IMR-90 (cell line): ENCODE results near the gene KRT79. TPM values are rescaled to one million over a fixed set of nuclear protein-coding genes. Genes with fewer than 3 reads are reported as not detected.

Source experiments
- ATAC-seq: fragments of 200-7000 bp; cut with Tn5 transposase; 2 replicates; pipeline ENCODE4 v1.9.1; 2020; ENCODE audit warnings: low read depth, mild to moderate bottlenecking, moderate library complexity
- BruUV-seq: library from RNA; stranded (reverse); fragments of 400-500 nt; replicated peaks from 2 replicates; lab custom pipeline; 2021; lab: Mats Ljungman, UMichigan
- CTCF ChIA-PET: fragments of 300-600 bp; formaldehyde crosslinking; extraction: SDS; loops from one replicate; lab custom pipeline; 2021; ENCODE audit warnings: antibody characterized with exemption; lab: Yijun Ruan, JAX
- POLR2A ChIA-PET: fragments of 300-600 bp; sonication (Branson Sonifier 250); formaldehyde crosslinking; loops from one replicate; lab custom pipeline; 2022; ENCODE audit warnings: antibody characterized with exemption; ENCODE audit not compliant: unreplicated experiment; lab: Charles Lee
- DNase-seq: peaks from one replicate; pipeline ENCODE4 v3.0.0; 2013
- H2AFZ ChIP-seq: replicated peaks from 2 replicates; pipeline ENCODE3; 2013; ENCODE audit warnings: low read length, mild to moderate bottlenecking; ENCODE audit not compliant: poor library complexity
- H2AK5ac ChIP-seq: 2 replicates; pipeline ENCODE4 v1.6.1; 2013; ENCODE audit warnings: low read depth, low read length, inconsistent platforms
- H2AK9ac ChIP-seq: replicated peaks from 2 replicates; pipeline ENCODE3; 2013; ENCODE audit warnings: mild to moderate bottlenecking, low read depth, low read length, moderate library complexity; ENCODE audit not compliant: poor library complexity
- H2BK120ac ChIP-seq: 2 replicates; pipeline ENCODE4 v1.6.1; 2013; ENCODE audit warnings: low read depth, low read length, inconsistent platforms
- H2BK15ac ChIP-seq: 3 replicates; pipeline ENCODE4 v1.6.1; 2013; ENCODE audit warnings: low read depth, low read length, inconsistent platforms
- H2BK20ac ChIP-seq: 2 replicates; pipeline ENCODE4 v1.6.1; 2013; ENCODE audit warnings: low read depth, mild to moderate bottlenecking, inconsistent platforms, low read length, moderate library complexity
- H2BK5ac ChIP-seq: 2 replicates; pipeline ENCODE4 v1.6.1; 2013; ENCODE audit warnings: mild to moderate bottlenecking, low read depth, low read length, inconsistent platforms; ENCODE audit not compliant: poor library complexity, severe bottlenecking
- H3K14ac ChIP-seq: replicated peaks from 2 replicates; pipeline ENCODE4 v1.6.1; 2013; ENCODE audit warnings: low read depth, low read length, inconsistent platforms
- H3K18ac ChIP-seq: 2 replicates; pipeline ENCODE4 v1.6.1; 2013; ENCODE audit warnings: low read depth, low read length, control low read depth
- H3K23ac ChIP-seq: 2 replicates; pipeline ENCODE4 v1.6.1; 2013; ENCODE audit warnings: low read depth, low read length, inconsistent platforms
- H3K27ac ChIP-seq: 2 replicates; pipeline ENCODE4 v1.5.1; 2013; ENCODE audit warnings: mild to moderate bottlenecking, control low read depth, low read length; ENCODE audit not compliant: insufficient read depth
- H3K27me3 ChIP-seq: 2 replicates; pipeline ENCODE4 v1.6.1; 2013; ENCODE audit warnings: low read length; ENCODE audit not compliant: control insufficient read depth, insufficient read depth
- H3K36me3 ChIP-seq: 2 replicates; pipeline ENCODE4 v1.6.1; 2013; ENCODE audit warnings: low read length, mixed read lengths; ENCODE audit not compliant: control insufficient read depth, insufficient read depth
- H3K4ac ChIP-seq: 2 replicates; pipeline ENCODE4 v1.6.1; 2013; ENCODE audit warnings: low read depth, low read length, inconsistent platforms
- H3K4me1 ChIP-seq: 2 replicates; pipeline ENCODE4 v1.6.1; 2013; ENCODE audit warnings: low read length, mixed read lengths; ENCODE audit not compliant: control insufficient read depth, insufficient read depth
- H3K4me2 ChIP-seq: 2 replicates; pipeline ENCODE4 v1.6.1; 2013; ENCODE audit warnings: low read depth, mild to moderate bottlenecking, control low read depth, low read length, moderate library complexity
- H3K4me3 ChIP-seq: 2 replicates; pipeline ENCODE4 v1.5.1; 2013; ENCODE audit warnings: low read depth, mild to moderate bottlenecking, control low read depth, low read length, moderate library complexity; ENCODE audit not compliant: insufficient read depth
- H3K56ac ChIP-seq: 2 replicates; pipeline ENCODE4 v1.6.1; 2013; ENCODE audit warnings: low read length, inconsistent platforms; ENCODE audit not compliant: insufficient read depth; ENCODE audit errors: extremely low read depth
- H3K79me1 ChIP-seq, 2 experiments: 2 replicates each; pipeline ENCODE4 v1.6.1; 2013; ENCODE audit warnings: low read length in 2 of 2, inconsistent platforms in 1 of 2, low read depth in 1 of 2
- H3K9ac ChIP-seq: 2 replicates; pipeline ENCODE4 v1.6.1; 2013; ENCODE audit warnings: low read depth, low read length, control low read depth
- H3K9me1 ChIP-seq: 2 replicates; pipeline ENCODE4 v1.6.1; 2013; ENCODE audit warnings: low read length, inconsistent platforms; ENCODE audit not compliant: insufficient read depth
- H3K9me3 ChIP-seq: 2 replicates; pipeline ENCODE4 v1.6.1; 2013; ENCODE audit warnings: low read length; ENCODE audit not compliant: control insufficient read depth, insufficient read depth
- H4K20me1 ChIP-seq: 2 replicates; pipeline ENCODE4 v1.6.1; 2013; ENCODE audit warnings: low read length, inconsistent platforms; ENCODE audit not compliant: insufficient read depth
- H4K5ac ChIP-seq: 2 replicates; pipeline ENCODE4 v1.6.1; 2013; ENCODE audit warnings: mild to moderate bottlenecking, low read depth, low read length, control low read depth
- H4K8ac ChIP-seq, 2 experiments: 2 replicates each; pipeline ENCODE4 v1.6.1; 2013; ENCODE audit warnings: low read depth in 2 of 2, low read length in 2 of 2, control low read depth in 1 of 2, inconsistent platforms in 1 of 2
- H4K91ac ChIP-seq: 2 replicates; pipeline ENCODE4 v1.6.1; 2013; ENCODE audit warnings: low read depth, low read length, inconsistent platforms; ENCODE audit not compliant: insufficient read depth
- BHLHE40 ChIP-seq: fragments of 150-350 bp; IDR thresholded peaks from 2 replicates; pipeline ENCODE4 v1.6.1; 2016; ENCODE audit warnings: mild to moderate bottlenecking, low read depth, low read length
- CEBPB ChIP-seq: IDR thresholded peaks from 2 replicates; pipeline ENCODE4 v1.6.1; 2012; ENCODE audit warnings: low read depth, low read length, improper control_type of control experiment
- CHD1 ChIP-seq: IDR thresholded peaks from 2 replicates; pipeline ENCODE4 v1.6.1; 2012; ENCODE audit warnings: low read depth, low read length, improper control_type of control experiment
- CTCF ChIP-seq: conservative IDR thresholded peaks from 2 replicates; pipeline ENCODE4 v1.5.1; 2012; ENCODE audit warnings: mild to moderate bottlenecking, low read depth, low read length, improper control_type of control experiment
- ELK1 ChIP-seq: fragments of 150-350 bp; IDR thresholded peaks from 2 replicates; pipeline ENCODE4 v1.6.1; 2016; ENCODE audit warnings: low read depth, mild to moderate bottlenecking, low read length, moderate library complexity, borderline replicate concordance
- FOS ChIP-seq: fragments of 150-350 bp; IDR thresholded peaks from 2 replicates; pipeline ENCODE4 v1.6.1; 2016; ENCODE audit warnings: low read depth, low read length
- MAFK ChIP-seq: IDR thresholded peaks from 2 replicates; pipeline ENCODE4 v1.6.1; 2012; ENCODE audit warnings: low read depth, low read length, improper control_type of control experiment
- MAZ ChIP-seq: IDR thresholded peaks from 2 replicates; pipeline ENCODE4 v1.6.1; 2012; ENCODE audit warnings: low read depth, mild to moderate bottlenecking, low read length, improper control_type of control experiment, moderate library complexity, borderline replicate concordance
- MXI1 ChIP-seq: IDR thresholded peaks from 2 replicates; pipeline ENCODE4 v1.6.1; 2012; ENCODE audit warnings: low read depth, mild to moderate bottlenecking, low read length, moderate library complexity, borderline replicate concordance
- NFE2L2 ChIP-seq: fragments of 150-350 bp; IDR thresholded peaks from 2 replicates; pipeline ENCODE4 v1.6.1; 2016; ENCODE audit warnings: low read depth, mild to moderate bottlenecking, low read length
- POLR2A ChIP-seq: IDR thresholded peaks from 2 replicates; pipeline ENCODE4 v1.6.1; 2012; ENCODE audit warnings: mild to moderate bottlenecking, low read depth, low read length
- RAD21 ChIP-seq: IDR thresholded peaks from 2 replicates; pipeline ENCODE4 v1.6.1; 2012; ENCODE audit warnings: low read length, improper control_type of control experiment
- RCOR1 ChIP-seq: IDR thresholded peaks from 2 replicates; pipeline ENCODE4 v1.6.1; 2012; ENCODE audit warnings: mild to moderate bottlenecking, low read length, improper control_type of control experiment; ENCODE audit not compliant: insufficient replicate concordance
- RFX5 ChIP-seq: IDR thresholded peaks from 2 replicates; pipeline ENCODE4 v1.8.0; 2012; ENCODE audit warnings: low read depth, mild to moderate bottlenecking, low read length, moderate library complexity
- SMC3 ChIP-seq: fragments of 150-350 bp; IDR thresholded peaks from 2 replicates; pipeline ENCODE4 v1.6.1; 2016; ENCODE audit warnings: low read depth, mild to moderate bottlenecking, antibody characterized with exemption, low read length, moderate library complexity
- USF2 ChIP-seq: fragments of 150-350 bp; IDR thresholded peaks from 2 replicates; pipeline ENCODE4 v1.6.1; 2017; ENCODE audit warnings: mild to moderate bottlenecking, antibody characterized with exemption, low read length, low read depth
- WGBS, 2 experiments: methylation state at CpG; one replicate each; pipeline versions ENCODE4 v1.1.5 to v1.1.7; 2013; ENCODE audit warnings: missing lambda C conversion rate in 2 of 2; ENCODE audit not compliant: insufficient read length in 1 of 2; ENCODE audit errors: extremely low coverage in 2 of 2; 5-methylcytosine and 5-hydroxymethylcytosine counted together
- dilution Hi-C: fragments of 300-500 bp; cut with HindIII; formaldehyde crosslinking; loops from one replicate; pipeline ENCODE4 v1.14.3; 2018; ENCODE audit warnings: low sequenced_read_pairs; ENCODE audit not compliant: unreplicated experiment
- in situ Hi-C: fragments of 300-500 bp; cut with MboI; formaldehyde crosslinking; loops from 3 replicates; pipeline ENCODE4 v1.14.3; 2019; ENCODE audit warnings: low sequenced_read_pairs, inconsistent platforms, mixed read lengths
- intact Hi-C: fragments of 100-400 bp; cut with micrococcal nuclease; formaldehyde crosslinking; loops from 2 replicates; pipeline ENCODE4 v1.10.0; 2022
- polyA plus RNA-seq, 3 experiments: library from polyadenylated mRNA; depleted of rRNA; stranded (reverse); fragments of >200 nt; gene quantifications; 2 replicates each; pipeline ENCODE4 v1.2.3, GENCODE V29; 2012; ENCODE audit warnings: low replicate concordance in 1 of 3
- total RNA-seq: library from RNA; depleted of rRNA; stranded (reverse); fragments of >200 nt; gene quantifications from 2 replicates; pipeline ENCODE4 v1.2.3, GENCODE V29; 2012

Gene KRT79
- total and polyA plus RNA-seq, 2 of the 4 experiments (the other 2 are of a cell fraction), result under 0.01 to 0.24 TPM

- no peak overlapping the region for H3K18ac ChIP-seq
- no peaks in the 10 kb centered on the region for H3K9me3 ChIP-seq
- no peaks in the 10 kb centered on the region for H3K36me3 ChIP-seq
- H2BK20ac ChIP-seq, result no peak overlapping the region
- no peak overlapping the region for H3K9ac ChIP-seq
- no peak overlapping the region for H3K4me3 ChIP-seq
- no peaks in the 10 kb centered on the region for H4K20me1 ChIP-seq
- H2AK5ac ChIP-seq, result no peak overlapping the region
- ChIA-PET CTCF (interaction anchor here (2.1 kb wide), 1 partner anchor 26 kb away, joined by 4 read pairs; no protein-coding TSS in a partner anchor), POLR2A (no interaction called here)
- 78% methylated on average over 9 of the region's 18 CpGs; no CpG with 5 or more reads in 1 of the 2 experiments for WGBS, 2 experiments
- in situ Hi-C loops (no loop called here), intact Hi-C loops (no loop called here), dilution Hi-C loops (no loop called here)
- no peak overlapping the region for H3K14ac ChIP-seq
- no peak overlapping the region for H4K5ac ChIP-seq
- no peak for ATAC-seq
- H3K23ac ChIP-seq, result no peak overlapping the region
- H3K4me1 ChIP-seq, result peaks cover 18% of the 10 kb centered on the region
- no TSS peak for BruUV-seq
- no peak for TF ChIP-seq MAFK
- no peak for TF ChIP-seq CTCF
- TF ChIP-seq MXI1, result no peak
- no peak for TF ChIP-seq ELK1
- TF ChIP-seq RFX5, result no peak
- TF ChIP-seq CEBPB, result no peak
- no peak for TF ChIP-seq POLR2A
- no peak for TF ChIP-seq CHD1
- no peak for TF ChIP-seq NFE2L2
- TF ChIP-seq SMC3, result no peak
- TF ChIP-seq BHLHE40, result no peak
- TF ChIP-seq RCOR1, result no peak
- TF ChIP-seq FOS, result no peak
- no peak for TF ChIP-seq MAZ
- no peak for TF ChIP-seq RAD21
- no peak for TF ChIP-seq USF2
- H2BK5ac ChIP-seq, result no peak overlapping the region
- peaks cover 20% of the 10 kb centered on the region for H3K9me1 ChIP-seq
- H2AK9ac ChIP-seq, result peak overlapping the region; percentile 68
- no peak overlapping the region for H3K27ac ChIP-seq
- peak overlapping the region; percentile 25 for H2AFZ ChIP-seq
- H2BK15ac ChIP-seq, result no peak overlapping the region
- H2BK120ac ChIP-seq, result no peak overlapping the region; the same call in 1 of the 2 replicates
- H3K4me2 ChIP-seq, result no peak overlapping the region
- no peak overlapping the region for H4K91ac ChIP-seq
- no peak overlapping the region for H3K56ac ChIP-seq
- H4K8ac ChIP-seq, result no peak overlapping the region
- no peak overlapping the region for H3K4ac ChIP-seq
- peaks cover 16% of the 10 kb centered on the region for H3K27me3 ChIP-seq
- no peaks in the 10 kb centered on the region for H3K79me1 ChIP-seq
- DNase-seq, result no peak
These were observed 5.5 kb upstream of the KRT79 start for GRCh38 chr12:52839436-52840105.
